Muscle layer of duodenum (tissue), 2 donors: Measurements from ENCODE around the gene ARHGAP42.
A peak's percentile ranks its signal among the peaks of the same experiment; 100 is the strongest.

Source experiments
- H3K27ac ChIP-seq: one replicate; pipeline ENCODE4 v1.7.0; 2013; ENCODE audit warnings: mild to moderate bottlenecking, low read length
- H3K27me3 ChIP-seq: one replicate; pipeline ENCODE4 v1.7.0; 2013; ENCODE audit warnings: low read depth, mild to moderate bottlenecking, control low read depth, low read length
- H3K36me3 ChIP-seq, 2 donors: one replicate each; pipeline ENCODE4 v1.7.0; 2013; ENCODE audit warnings: low read length in 2 of 2, control low read depth in 1 of 2, mild to moderate bottlenecking in 1 of 2; ENCODE audit not compliant: insufficient read depth in 2 of 2, control insufficient read depth in 1 of 2
- H3K4me1 ChIP-seq, 2 donors: one replicate each; pipeline ENCODE4 v1.7.0; 2013; ENCODE audit warnings: low read length in 2 of 2, mild to moderate bottlenecking in 2 of 2, control low read depth in 1 of 2, moderate library complexity in 1 of 2; ENCODE audit not compliant: insufficient read depth in 2 of 2, control insufficient read depth in 1 of 2
- H3K4me3 ChIP-seq, 2 donors: one replicate each; pipeline ENCODE4 v1.7.0; 2013; ENCODE audit warnings: low read length in 2 of 2, low read depth in 1 of 2, mild to moderate bottlenecking in 1 of 2
- H3K9me3 ChIP-seq, 2 donors: one replicate each; pipeline ENCODE4 v1.7.0; 2013; ENCODE audit warnings: low read length in 2 of 2, control low read depth in 1 of 2, mild to moderate bottlenecking in 1 of 2; ENCODE audit not compliant: control insufficient read depth in 1 of 2
- donor health status: healthy.

ARHGAP42 gene

GRCh38 chr11:100761841-100762240, 74.8 kb downstream of the ARHGAP42 start:
- Histone ChIP-seq H3K4me1 (peaks cover 0 to 4% of the 10 kb centered on the region in 2 donors), H3K27me3 (no peaks in the 10 kb centered on the region), H3K4me3 (no peak overlapping the region), H3K9me3 (no peaks in the 10 kb centered on the region), H3K36me3 (no peaks in the 10 kb centered on the region), H3K27ac (no peak overlapping the region)

- Histone ChIP-seq H3K4me3 (no peak overlapping the region), H3K9me3 (no peaks in the 10 kb centered on the region), H3K27me3 (no peaks in the 10 kb centered on the region), H3K36me3 (no peaks in the 10 kb centered on the region), H3K4me1 (no peaks in the 10 kb centered on the region), H3K27ac (no peak overlapping the region)
Measured at GRCh38 chr11:100766764-100767163, 79.7 kb downstream of the ARHGAP42 start.

- Histone ChIP-seq H3K27ac (no peak overlapping the region), H3K4me3 (no peak overlapping the region), H3K4me1 (no peaks in the 10 kb centered on the region), H3K36me3 (no peaks in the 10 kb centered on the region), H3K9me3 (no peaks in the 10 kb centered on the region), H3K27me3 (no peaks in the 10 kb centered on the region)
Measured at GRCh38 chr11:100769165-100769564, 82.1 kb downstream of the ARHGAP42 start.

- H3K27me3 ChIP-seq = no peaks in the 10 kb centered on the region
- no peaks in the 10 kb centered on the region for H3K9me3 ChIP-seq
- no peaks in the 10 kb centered on the region for H3K36me3 ChIP-seq
- H3K4me1 ChIP-seq = no peaks in the 10 kb centered on the region
- no peak overlapping the region for H3K27ac ChIP-seq
- H3K4me3 ChIP-seq = no peak overlapping the region
Measured at GRCh38 chr11:100769617-100770016, 82.5 kb downstream of the ARHGAP42 start.

GRCh38 chr11:100774132-100774531, 87.0 kb downstream of the ARHGAP42 start:
- H3K36me3 ChIP-seq = no peaks in the 10 kb centered on the region
- no peaks in the 10 kb centered on the region for H3K27me3 ChIP-seq
- peaks cover 0 to 5% of the 10 kb centered on the region in 2 donors for H3K4me1 ChIP-seq
- H3K9me3 ChIP-seq = no peaks in the 10 kb centered on the region
- no peak overlapping the region for H3K4me3 ChIP-seq
- no peak overlapping the region for H3K27ac ChIP-seq

GRCh38 chr11:100774859-100775258, 87.8 kb downstream of the ARHGAP42 start:
- no peaks in the 10 kb centered on the region for H3K27me3 ChIP-seq
- H3K4me1 ChIP-seq = peaks cover 0 to 5% of the 10 kb centered on the region in 2 donors
- no peak overlapping the region for H3K27ac ChIP-seq
- no peaks in the 10 kb centered on the region for H3K36me3 ChIP-seq
- no peak overlapping the region for H3K4me3 ChIP-seq
- H3K9me3 ChIP-seq = no peaks in the 10 kb centered on the region

- H3K27ac ChIP-seq = peak overlapping the region; percentile 75
Measured at GRCh38 chr11:100776212-100776896, 89.3 kb downstream of the ARHGAP42 start.

GRCh38 chr11:100777103-100777502, 90.0 kb downstream of the ARHGAP42 start:
- Histone ChIP-seq H3K27me3 (no peaks in the 10 kb centered on the region), H3K4me3 (no peak overlapping the region), H3K27ac (peak overlapping the region; percentile 75), H3K4me1 (peaks cover 0 to 5% of the 10 kb centered on the region in 2 donors), H3K36me3 (no peaks in the 10 kb centered on the region), H3K9me3 (no peaks in the 10 kb centered on the region)

More at GRCh38 chr11:100776212-100776896, 89.3 kb downstream of the ARHGAP42 start:
- Histone ChIP-seq H3K4me3 (no peak overlapping the region), H3K4me1 (peaks cover 0 to 5% of the 10 kb centered on the region in 2 donors), H3K36me3 (no peaks in the 10 kb centered on the region), H3K27me3 (no peaks in the 10 kb centered on the region), H3K9me3 (no peaks in the 10 kb centered on the region)

GRCh38 chr11:100777736-100778135, 90.6 kb downstream of the ARHGAP42 start:
- Histone ChIP-seq H3K4me3 (no peak overlapping the region), H3K27me3 (no peaks in the 10 kb centered on the region), H3K36me3 (no peaks in the 10 kb centered on the region), H3K9me3 (no peaks in the 10 kb centered on the region), H3K4me1 (peaks cover 0 to 5% of the 10 kb centered on the region in 2 donors), H3K27ac (peak overlapping the region; percentile 32)

- Histone ChIP-seq H3K27ac (no peak overlapping the region), H3K27me3 (no peaks in the 10 kb centered on the region), H3K9me3 (no peaks in the 10 kb centered on the region), H3K4me1 (peaks cover 0 to 5% of the 10 kb centered on the region in 2 donors), H3K4me3 (no peak overlapping the region), H3K36me3 (no peaks in the 10 kb centered on the region)
Measured at GRCh38 chr11:100778166-100778785, 91.2 kb downstream of the ARHGAP42 start.

- Histone ChIP-seq H3K9me3 (no peaks in the 10 kb centered on the region), H3K4me3 (no peak overlapping the region), H3K4me1 (peaks cover 0 to 12% of the 10 kb centered on the region in 2 donors), H3K36me3 (no peaks in the 10 kb centered on the region), H3K27ac (no peak overlapping the region), H3K27me3 (no peaks in the 10 kb centered on the region)
Measured at GRCh38 chr11:100780470-100780869, 93.4 kb downstream of the ARHGAP42 start.
